ENCODE data around the gene SLC30A5.
A peak's percentile ranks its signal among the peaks of the same experiment; 100 is the strongest.

The SLC30A5 gene

DNA sequence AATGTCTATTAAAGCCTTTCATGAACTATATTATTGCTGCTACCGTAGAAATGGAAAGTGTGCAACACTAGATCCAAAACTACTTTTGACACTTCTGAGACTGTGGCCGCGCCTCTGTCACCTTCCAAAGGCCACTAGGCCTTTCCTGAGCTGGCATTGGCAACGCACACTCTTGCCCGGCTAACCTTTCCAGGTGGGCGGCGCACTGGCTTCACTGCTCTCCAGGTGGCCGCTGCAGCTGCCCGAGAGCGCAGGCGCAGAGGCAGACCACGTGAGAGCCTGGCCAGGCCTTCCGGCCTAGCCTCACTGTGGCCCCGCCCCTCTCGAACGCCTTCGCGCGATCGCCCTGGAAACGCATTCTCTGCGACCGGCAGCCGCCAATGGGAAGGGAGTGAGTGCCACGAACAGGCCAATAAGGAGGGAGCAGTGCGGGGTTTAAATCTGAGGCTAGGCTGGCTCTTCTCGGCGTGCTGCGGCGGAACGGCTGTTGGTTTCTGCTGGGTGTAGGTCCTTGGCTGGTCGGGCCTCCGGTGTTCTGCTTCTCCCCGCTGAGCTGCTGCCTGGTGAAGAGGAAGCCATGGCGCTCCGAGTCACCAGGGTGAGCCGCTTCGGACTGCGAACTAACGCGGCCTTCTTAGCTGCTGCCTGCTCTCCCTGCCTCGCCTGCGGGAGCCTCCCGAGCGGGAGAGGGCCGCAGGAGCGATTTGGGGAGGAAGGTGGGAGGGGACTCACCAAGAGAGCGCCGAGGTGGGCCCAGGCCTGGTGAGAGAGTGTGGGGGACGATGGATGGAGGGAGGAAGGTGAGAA lies 73.1 kb downstream of the SLC30A5 start, which contains the start of gene CCNB1:
TSS of gene CCNB1 (plus strand) at position 465 of the 807 bp plus-strand sequence. CDS start at position 578, 113 bp downstream.
- peak within 1 kb of the TSS; percentile 82 for H3K27ac ChIP-seq (ENCODE audit: low read depth, low read length)
- H3K9me3 ChIP-seq (ENCODE audit: control insufficient read depth, insufficient read depth, low read depth, low read length): no peaks in the 10 kb centered on the region
- H3K4me3 ChIP-seq (ENCODE audit: low read depth, low read length): peak within 1 kb of the TSS; percentile 86
- H3K9ac ChIP-seq (ENCODE audit: low read length): peak within 1 kb of the TSS; percentile 95
- H3K4me1 ChIP-seq (ENCODE audit: control insufficient read depth, insufficient read depth, low read length): peaks cover 15% of the 10 kb centered on the region
- H3K27me3 ChIP-seq (ENCODE audit: control insufficient read depth, insufficient read depth, low read length): no peaks in the 10 kb centered on the region
- peaks cover 40% of the 10 kb centered on the region for H3K36me3 ChIP-seq (ENCODE audit: control insufficient read depth, insufficient read depth, low read length)

DNA sequence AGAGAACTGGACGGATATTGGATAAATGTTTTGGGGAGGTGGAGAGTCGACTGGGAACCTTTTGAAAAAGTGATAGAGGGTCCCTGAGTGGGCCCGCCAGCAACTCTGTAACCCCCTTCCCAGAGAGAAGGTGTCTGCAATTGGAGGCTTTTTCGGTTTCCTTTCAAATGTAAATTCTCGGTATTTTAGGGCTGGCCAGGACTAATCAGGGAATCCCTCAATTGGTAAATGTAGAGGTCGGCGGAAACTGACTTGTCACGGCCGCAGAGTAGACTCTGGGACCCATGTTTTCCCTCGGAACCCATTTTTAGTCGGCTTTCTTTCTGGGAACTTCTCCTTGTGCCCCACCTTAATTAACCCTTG lies 73.7 kb downstream of the SLC30A5 start:
- Histone ChIP-seq H3K27me3 (ENCODE audit: control insufficient read depth, insufficient read depth, low read length) (no peaks in the 10 kb centered on the region), H3K27ac (ENCODE audit: low read depth, low read length) (peak overlapping the region; percentile 82), H3K4me1 (ENCODE audit: control insufficient read depth, insufficient read depth, low read length) (peaks cover 15% of the 10 kb centered on the region), H3K9ac (ENCODE audit: low read length) (peak overlapping the region; percentile 95), H3K9me3 (ENCODE audit: control insufficient read depth, insufficient read depth, low read depth, low read length) (no peaks in the 10 kb centered on the region), H3K4me3 (ENCODE audit: low read depth, low read length) (peak overlapping the region; percentile 86), H3K36me3 (ENCODE audit: control insufficient read depth, insufficient read depth, low read length) (peaks cover 46% of the 10 kb centered on the region)

DNA sequence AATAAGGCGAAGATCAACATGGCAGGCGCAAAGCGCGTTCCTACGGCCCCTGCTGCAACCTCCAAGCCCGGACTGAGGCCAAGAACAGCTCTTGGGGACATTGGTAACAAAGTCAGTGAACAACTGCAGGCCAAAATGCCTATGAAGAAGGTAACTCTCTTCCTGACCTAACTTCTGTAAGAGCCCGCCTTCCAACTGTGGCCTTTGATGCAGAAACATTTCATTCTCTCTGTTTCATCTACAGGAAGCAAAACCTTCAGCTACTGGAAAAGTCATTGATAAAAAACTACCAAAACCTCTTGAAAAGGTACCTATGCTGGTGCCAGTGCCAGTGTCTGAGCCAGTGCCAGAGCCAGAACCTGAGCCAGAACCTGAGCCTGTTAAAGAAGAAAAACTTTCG lies 74.1 kb downstream of the SLC30A5 start:
- Histone ChIP-seq H3K4me3 (ENCODE audit: low read depth, low read length) (peak overlapping the region; percentile 86), H3K9me3 (ENCODE audit: control insufficient read depth, insufficient read depth, low read depth, low read length) (no peaks in the 10 kb centered on the region), H3K36me3 (ENCODE audit: control insufficient read depth, insufficient read depth, low read length) (peaks cover 49% of the 10 kb centered on the region), H3K27me3 (ENCODE audit: control insufficient read depth, insufficient read depth, low read length) (no peaks in the 10 kb centered on the region), H3K27ac (ENCODE audit: low read depth, low read length) (peak overlapping the region; percentile 82), H3K9ac (ENCODE audit: low read length) (peak overlapping the region; percentile 95), H3K4me1 (ENCODE audit: control insufficient read depth, insufficient read depth, low read length) (peaks cover 15% of the 10 kb centered on the region)

DNA sequence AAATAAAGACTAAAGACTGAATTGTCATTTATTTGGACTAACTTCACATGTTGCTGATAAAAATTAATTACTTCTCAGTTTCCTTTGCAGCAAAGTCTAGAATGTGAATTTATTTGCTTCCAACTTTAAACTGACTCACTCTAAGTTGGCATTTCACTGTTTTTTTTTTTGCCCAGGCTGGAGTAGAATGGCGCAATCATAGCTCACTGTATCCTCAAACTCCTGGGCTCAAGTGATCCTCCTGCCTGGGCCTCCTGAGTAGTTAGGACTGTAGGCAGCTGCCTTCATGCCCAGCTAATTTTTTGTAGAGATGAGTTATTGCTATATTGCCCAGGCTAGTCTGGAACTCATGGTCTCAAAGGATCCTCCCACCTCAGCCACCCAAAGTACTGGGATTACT lies 76.7 kb downstream of the SLC30A5 start:
- Histone ChIP-seq H3K4me3 (ENCODE audit: low read depth, low read length) (no peak overlapping the region), H3K9me3 (ENCODE audit: control insufficient read depth, insufficient read depth, low read depth, low read length) (no peaks in the 10 kb centered on the region), H3K27ac (ENCODE audit: low read depth, low read length) (no peak overlapping the region), H3K9ac (ENCODE audit: low read length) (no peak overlapping the region), H3K36me3 (ENCODE audit: control insufficient read depth, insufficient read depth, low read length) (peaks cover 75% of the 10 kb centered on the region), H3K4me1 (ENCODE audit: control insufficient read depth, insufficient read depth, low read length) (peaks cover 15% of the 10 kb centered on the region), H3K27me3 (ENCODE audit: control insufficient read depth, insufficient read depth, low read length) (no peaks in the 10 kb centered on the region)

GRCh38 chr5:69170969-69171368 lies 77.2 kb downstream of the SLC30A5 start:
- no peak overlapping the region for H3K27ac ChIP-seq (ENCODE audit: low read depth, low read length)
- no peaks in the 10 kb centered on the region for H3K27me3 ChIP-seq (ENCODE audit: control insufficient read depth, insufficient read depth, low read length)
- no peak overlapping the region for H3K9ac ChIP-seq (ENCODE audit: low read length)
- H3K9me3 ChIP-seq (ENCODE audit: control insufficient read depth, insufficient read depth, low read depth, low read length): no peaks in the 10 kb centered on the region
- no peak overlapping the region for H3K4me3 ChIP-seq (ENCODE audit: low read depth, low read length)
- H3K4me1 ChIP-seq (ENCODE audit: control insufficient read depth, insufficient read depth, low read length): peaks cover 15% of the 10 kb centered on the region
- H3K36me3 ChIP-seq (ENCODE audit: control insufficient read depth, insufficient read depth, low read length): peaks cover 79% of the 10 kb centered on the region
